ENCODE data around the gene MTA1. TPM values are rescaled to one million over a fixed set of nuclear protein-coding genes. Genes with fewer than 3 reads are reported as not detected.

The MTA1 gene
- total and polyA plus RNA-seq, 7 donors: 22.6 to 48.6 (median 41.1) TPM

DNA sequence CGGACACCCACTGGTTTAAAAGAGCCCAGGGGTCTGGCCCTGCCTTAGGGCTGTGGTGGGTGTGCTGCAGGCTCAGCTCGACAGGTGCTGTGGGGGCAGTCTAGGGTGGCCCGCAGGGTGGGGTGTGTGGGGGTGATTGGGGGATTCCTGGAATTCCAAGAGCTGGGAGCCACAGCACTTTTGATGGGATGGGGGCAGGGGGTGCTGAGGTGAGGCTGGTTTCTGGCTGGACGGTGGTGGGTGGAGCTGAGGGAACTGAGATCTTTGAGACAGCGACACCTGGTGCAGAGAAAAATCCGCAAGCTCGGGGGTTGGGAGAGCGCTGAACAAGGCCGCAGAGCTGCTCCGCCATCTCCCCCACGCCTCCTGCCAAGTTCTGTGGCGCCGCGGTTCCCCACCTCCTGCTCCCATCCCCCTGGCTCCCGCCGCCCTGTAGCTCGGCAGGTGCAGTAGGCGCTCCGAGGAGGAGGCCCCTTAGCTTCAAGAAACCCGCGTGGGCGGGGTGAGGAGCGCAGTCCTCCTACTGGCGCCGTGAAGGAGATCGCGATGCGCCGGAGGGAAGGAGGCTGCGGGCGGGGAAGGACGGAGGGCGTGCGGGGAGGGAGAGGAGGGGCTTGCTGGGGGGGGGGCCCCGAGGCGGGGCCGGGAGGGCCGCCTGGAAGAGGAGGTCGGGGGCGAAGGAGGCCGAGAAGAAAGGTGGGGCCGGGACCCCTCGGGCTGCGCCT is 70.1 kb downstream of the MTA1 start:
- Histone ChIP-seq H3K36me3 (ENCODE audit: insufficient read depth in 1 of 2, low read depth in 1 of 2) (no peaks in the 10 kb centered on the region), H3K27ac (peak overlapping the region; percentile 83), H3K27me3 (ENCODE audit: insufficient read depth in 3 of 3, low read length in 2 of 3) (peaks cover 0 to 22% (median 0%) of the 10 kb centered on the region in 3 donors), H3K4me1 (peaks cover 6% of the 10 kb centered on the region), H3K9me3 (no peaks in the 10 kb centered on the region), H3K4me3 (peak overlapping the region; percentile 75)
- intact Hi-C loops (cut with DNase I): loop anchor here (1.0 to 10.0 kb wide), 5 partner anchors 38 to 805 kb away; partner anchors contain the start of genes INF2 (in 1 of the 2) and TMEM121 (in 1 of the 2)
- ATAC-seq: peak in 3 of 4 donors; percentile 26 to 50 (median 27)
- WGBS, 3 donors: 2% methylated on average over 26 to 42 of the region's 44 CpGs
- peak; percentile 82 to 89 for DNase-seq
- TF ChIP-seq, protein P1, sequence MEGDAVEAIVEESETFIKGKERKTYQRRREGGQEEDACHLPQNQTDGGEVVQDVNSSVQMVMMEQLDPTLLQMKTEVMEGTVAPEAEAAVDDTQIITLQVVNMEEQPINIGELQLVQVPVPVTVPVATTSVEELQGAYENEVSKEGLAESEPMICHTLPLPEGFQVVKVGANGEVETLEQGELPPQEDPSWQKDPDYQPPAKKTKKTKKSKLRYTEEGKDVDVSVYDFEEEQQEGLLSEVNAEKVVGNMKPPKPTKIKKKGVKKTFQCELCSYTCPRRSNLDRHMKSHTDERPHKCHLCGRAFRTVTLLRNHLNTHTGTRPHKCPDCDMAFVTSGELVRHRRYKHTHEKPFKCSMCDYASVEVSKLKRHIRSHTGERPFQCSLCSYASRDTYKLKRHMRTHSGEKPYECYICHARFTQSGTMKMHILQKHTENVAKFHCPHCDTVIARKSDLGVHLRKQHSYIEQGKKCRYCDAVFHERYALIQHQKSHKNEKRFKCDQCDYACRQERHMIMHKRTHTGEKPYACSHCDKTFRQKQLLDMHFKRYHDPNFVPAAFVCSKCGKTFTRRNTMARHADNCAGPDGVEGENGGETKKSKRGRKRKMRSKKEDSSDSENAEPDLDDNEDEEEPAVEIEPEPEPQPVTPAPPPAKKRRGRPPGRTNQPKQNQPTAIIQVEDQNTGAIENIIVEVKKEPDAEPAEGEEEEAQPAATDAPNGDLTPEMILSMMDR (IDR thresholded peaks at IDR 0.05): peak; percentile 53

DNA sequence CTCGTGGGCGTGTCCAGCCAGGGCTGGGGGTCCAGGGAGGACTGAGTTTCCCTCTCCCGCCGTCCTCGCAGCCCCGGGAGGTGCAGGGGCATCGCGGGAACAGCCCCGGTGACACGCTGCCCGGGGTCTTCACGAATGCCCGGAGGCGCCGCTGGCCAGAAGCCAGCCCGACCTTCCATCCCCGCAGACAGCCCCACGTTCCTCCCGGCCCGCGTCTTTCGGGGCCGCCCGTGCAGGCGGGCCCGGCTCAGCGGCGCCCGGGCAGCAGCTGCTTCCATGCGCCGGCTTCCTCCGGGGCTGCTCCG is 70.6 kb downstream of the MTA1 start:
- peak overlapping the region; percentile 75 for H3K4me3 ChIP-seq
- TF ChIP-seq, protein P1 (IDR thresholded peaks at IDR 0.05): no peak
- peak in 1 of 2 donors; percentile 54 for DNase-seq
- peak in 1 of 4 donors; percentile 0 for ATAC-seq
- intact Hi-C loops (cut with DNase I): loop anchor here (5.0 to 10.0 kb wide), 2 partner anchors 37 to 805 kb away; partner anchors contain the start of genes INF2 (in 1 of the 2) and TMEM121 (in 1 of the 2)
- H3K27me3 ChIP-seq (ENCODE audit: insufficient read depth in 3 of 3, low read length in 2 of 3): peaks cover 0 to 22% (median 0%) of the 10 kb centered on the region in 3 donors
- H3K36me3 ChIP-seq (ENCODE audit: insufficient read depth in 1 of 2, low read depth in 1 of 2): no peaks in the 10 kb centered on the region
- H3K27ac ChIP-seq: peak overlapping the region; percentile 83
- H3K9me3 ChIP-seq: no peaks in the 10 kb centered on the region
- H3K4me1 ChIP-seq: peaks cover 8% of the 10 kb centered on the region
- WGBS, 3 donors: 0% methylated on average over 10 to 33 of the region's 33 CpGs

DNA sequence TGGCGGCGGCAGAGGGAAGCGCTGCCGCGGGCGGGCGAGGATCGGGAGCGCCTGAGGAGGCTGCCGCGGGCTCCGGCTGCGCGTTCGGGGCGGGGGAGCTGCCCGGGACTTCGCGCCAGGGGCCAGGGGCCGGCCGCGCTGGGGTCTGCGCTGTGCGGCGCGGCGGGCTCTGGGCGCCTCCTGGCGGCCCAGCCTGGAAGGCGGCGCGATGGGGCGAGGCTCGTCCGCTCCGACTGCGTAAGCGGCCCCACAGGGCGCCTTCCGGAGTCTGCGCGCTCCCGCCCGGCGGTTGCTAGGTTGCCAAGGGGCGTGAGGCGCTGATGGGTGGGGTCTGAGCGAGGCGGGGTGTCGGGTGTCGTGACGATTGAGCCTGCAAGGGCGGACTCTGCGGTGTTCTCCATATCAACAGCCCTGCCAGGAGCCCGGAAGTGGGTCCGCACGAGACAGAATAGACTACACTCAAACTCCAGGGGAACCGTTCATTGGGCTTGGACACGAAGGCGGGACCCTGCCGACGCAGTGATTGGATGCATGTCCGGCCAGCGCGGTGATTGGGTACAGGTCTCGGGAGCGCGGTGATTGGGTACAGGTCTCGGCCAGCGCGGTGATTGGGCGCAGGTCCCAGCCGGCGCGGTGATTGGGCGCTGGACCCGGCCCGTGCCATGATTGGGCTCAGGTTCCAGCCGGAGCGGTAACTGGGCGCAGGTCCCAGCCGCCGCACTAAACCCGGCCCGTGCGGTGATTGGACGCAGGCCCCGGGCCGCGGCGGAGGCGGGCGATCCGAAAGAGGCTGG is 71.1 kb downstream of the MTA1 start, which contains the start of gene TEDC1:
Gene TEDC1, plus strand, starts transcription at position 675 of the 794 bp plus-strand sequence. CDS start 130 bp downstream, outside the sequence.
- 0% methylated on average over 73 to 94 of the region's 94 CpGs for WGBS, 3 donors
- DNase-seq (peak; percentile 100), ATAC-seq (peak; percentile 88 to 90 (median 89))
- Histone ChIP-seq H3K27me3 (ENCODE audit: insufficient read depth in 3 of 3, low read length in 2 of 3) (peaks cover 0 to 17% (median 0%) of the 10 kb centered on the region in 3 donors), H3K4me1 (peaks cover 13% of the 10 kb centered on the region), H3K4me3 (peak within 1 kb of the TSS; percentile 75), H3K27ac (peak within 1 kb of the TSS; percentile 83), H3K9me3 (no peaks in the 10 kb centered on the region), H3K36me3 (ENCODE audit: insufficient read depth in 1 of 2, low read depth in 1 of 2) (no peaks in the 10 kb centered on the region)
- intact Hi-C loops (cut with DNase I): loop anchor here (5.0 to 10.0 kb wide), 2 partner anchors 37 to 806 kb away; partner anchors contain the start of genes INF2 (in 1 of the 2) and TMEM121 (in 1 of the 2)
- TF ChIP-seq, protein P1 (IDR thresholded peaks at IDR 0.05): peak; percentile 86

GRCh38 chr14:105491366-105491973 is 71.8 kb downstream of the MTA1 start:
- peak; percentile 74 to 90 for DNase-seq
- peak; percentile 2 to 27 (median 20) for ATAC-seq
- Histone ChIP-seq H3K4me1 (peaks cover 19% of the 10 kb centered on the region), H3K36me3 (ENCODE audit: insufficient read depth in 1 of 2, low read depth in 1 of 2) (no peaks in the 10 kb centered on the region), H3K27me3 (ENCODE audit: insufficient read depth in 3 of 3, low read length in 2 of 3) (peaks cover 0 to 10% (median 0%) of the 10 kb centered on the region in 3 donors), H3K27ac (peak overlapping the region; percentile 82), H3K4me3 (peak overlapping the region; percentile 75), H3K9me3 (no peaks in the 10 kb centered on the region)
- 1 to 2% (median 1%) methylated on average over 34 to 53 of the region's 53 CpGs for WGBS, 3 donors
- intact Hi-C loops (cut with DNase I): loop anchor here (5.0 to 10.0 kb wide), 2 partner anchors 36 to 807 kb away; partner anchors contain the start of genes INF2 (in 1 of the 2) and TMEM121 (in 1 of the 2)
- TF ChIP-seq, protein P1 (IDR thresholded peaks at IDR 0.05): no peak

Data from psoas muscle (tissue), 8 donors.